Fibroblast of pulmonary artery (primary cell): ENCODE measurements around the gene BICDL2.
A peak's percentile ranks its signal among the peaks of the same experiment; 100 is the strongest.

Experiments used
- DNase-seq: peaks from one replicate; pipeline ENCODE4 v3.0.0-alpha.2; 2010; ENCODE audit warnings: low read depth
- H3K4me3 ChIP-seq: replicated peaks from 2 replicates; pipeline ENCODE4 v1.5.1; 2011; ENCODE audit warnings: low read depth, mild to moderate bottlenecking, control low read depth, low read length, moderate library complexity
- TF ChIP-seq, protein P1 (sequence below): IDR thresholded peaks from 2 replicates; pipeline ENCODE4 v1.5.1; 2011; ENCODE audit warnings: mild to moderate bottlenecking, control low read depth, low read length, inconsistent platforms; ENCODE audit errors: missing control alignments

Gene BICDL2

DNA sequence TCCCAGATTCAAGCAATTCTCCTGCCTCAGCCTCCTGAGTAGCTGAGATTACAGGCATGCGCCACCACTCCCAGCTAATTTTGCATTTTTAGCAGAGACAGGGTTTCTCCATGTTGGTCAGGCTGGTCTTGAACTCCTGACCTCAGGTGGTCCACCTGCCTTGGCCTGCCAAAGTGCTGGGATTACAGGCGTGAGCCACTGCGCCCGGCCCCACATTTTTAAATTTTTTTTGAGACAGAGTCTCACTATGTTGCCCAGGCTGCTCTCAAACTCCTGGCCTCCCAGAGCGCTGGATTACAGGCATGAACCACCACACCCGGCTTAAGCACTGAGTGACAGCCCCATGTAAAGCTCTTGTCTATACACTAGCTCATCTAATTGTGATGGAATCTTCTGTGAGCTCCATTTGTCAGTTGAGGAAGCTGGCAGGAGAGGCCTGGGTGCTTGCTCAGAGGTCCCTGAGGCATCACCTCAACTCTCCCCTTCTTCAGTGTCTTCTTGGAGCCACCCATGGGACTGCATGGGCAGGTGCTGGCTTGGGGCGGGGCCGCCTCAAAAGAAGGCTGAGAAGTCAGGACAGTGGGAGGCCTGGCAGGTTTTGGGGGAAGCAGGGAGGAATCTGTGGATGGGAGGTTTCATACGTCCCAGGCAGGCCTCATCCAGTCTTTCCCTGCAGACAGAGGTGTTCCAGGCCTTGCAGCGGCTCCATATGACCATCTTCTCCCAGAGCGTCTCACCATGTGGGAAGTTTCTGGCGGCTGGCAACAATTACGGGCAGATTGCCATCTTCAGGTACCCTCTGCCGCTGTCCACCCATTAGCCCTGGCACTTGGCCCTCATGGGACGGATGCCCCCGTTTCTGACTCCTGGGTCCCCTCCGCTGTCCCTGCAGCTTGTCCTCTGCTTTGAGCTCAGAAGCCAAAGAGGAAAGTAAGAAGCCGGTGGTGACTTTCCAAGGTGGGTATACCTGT is 11.4 kb downstream of the BICDL2 start:
- no peak overlapping the region for H3K4me3 ChIP-seq
- TF ChIP-seq, protein P1, sequence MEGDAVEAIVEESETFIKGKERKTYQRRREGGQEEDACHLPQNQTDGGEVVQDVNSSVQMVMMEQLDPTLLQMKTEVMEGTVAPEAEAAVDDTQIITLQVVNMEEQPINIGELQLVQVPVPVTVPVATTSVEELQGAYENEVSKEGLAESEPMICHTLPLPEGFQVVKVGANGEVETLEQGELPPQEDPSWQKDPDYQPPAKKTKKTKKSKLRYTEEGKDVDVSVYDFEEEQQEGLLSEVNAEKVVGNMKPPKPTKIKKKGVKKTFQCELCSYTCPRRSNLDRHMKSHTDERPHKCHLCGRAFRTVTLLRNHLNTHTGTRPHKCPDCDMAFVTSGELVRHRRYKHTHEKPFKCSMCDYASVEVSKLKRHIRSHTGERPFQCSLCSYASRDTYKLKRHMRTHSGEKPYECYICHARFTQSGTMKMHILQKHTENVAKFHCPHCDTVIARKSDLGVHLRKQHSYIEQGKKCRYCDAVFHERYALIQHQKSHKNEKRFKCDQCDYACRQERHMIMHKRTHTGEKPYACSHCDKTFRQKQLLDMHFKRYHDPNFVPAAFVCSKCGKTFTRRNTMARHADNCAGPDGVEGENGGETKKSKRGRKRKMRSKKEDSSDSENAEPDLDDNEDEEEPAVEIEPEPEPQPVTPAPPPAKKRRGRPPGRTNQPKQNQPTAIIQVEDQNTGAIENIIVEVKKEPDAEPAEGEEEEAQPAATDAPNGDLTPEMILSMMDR: no peak
- DNase-seq: no peak

DNA sequence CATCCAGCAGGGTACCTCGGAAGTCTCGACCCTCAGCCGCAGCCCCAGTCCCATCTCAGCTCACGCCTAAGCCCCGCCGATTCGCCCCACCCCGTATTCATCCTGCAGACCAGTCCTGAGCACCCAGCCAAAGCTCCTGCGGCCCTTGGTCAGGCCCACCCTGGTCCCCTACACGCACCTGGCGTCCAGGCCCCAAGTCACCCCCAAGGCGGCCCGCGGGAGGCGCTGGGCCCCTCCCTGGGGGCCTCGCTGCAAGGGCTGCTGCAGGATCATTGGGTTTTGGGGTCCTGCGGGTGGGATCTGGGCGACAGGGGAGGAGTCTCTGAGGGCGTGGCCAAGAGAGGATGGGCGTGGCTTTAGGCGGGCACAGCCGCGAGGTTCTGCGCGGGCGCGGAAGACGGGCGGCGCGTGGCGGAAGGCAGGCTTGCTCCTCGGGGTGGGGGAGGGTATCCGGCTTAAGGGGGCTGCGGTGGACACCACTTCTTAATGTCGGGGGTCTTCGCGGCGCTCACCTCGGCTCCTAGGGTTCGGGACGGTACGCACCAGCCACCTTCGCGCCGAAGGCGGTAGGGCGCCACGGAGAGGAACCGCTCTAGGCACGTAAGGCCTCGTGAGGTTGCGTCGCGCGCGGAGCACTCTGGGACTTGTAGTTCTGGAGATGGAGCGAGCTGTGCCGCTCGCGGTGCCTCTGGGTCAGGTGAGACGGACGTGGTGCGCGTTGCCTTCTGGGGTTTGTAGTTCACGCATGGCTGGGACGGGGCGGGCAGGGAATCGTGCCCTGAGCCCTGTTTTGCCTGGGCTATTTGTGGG is 12.9 kb downstream of the BICDL2 start, which contains the start of the genes HCFC1R1 and THOC6:
Gene HCFC1R1, minus strand, starts transcription at position 274 of the 810 bp plus-strand sequence. Its CDS starts 1 bp downstream, at position 273.
Gene THOC6, plus strand, starts transcription at position 367 of the 810 bp plus-strand sequence. Its CDS starts 292 bp downstream, at position 659.
- DNase-seq: peak; percentile 99
- peak within 1 kb of the TSS; percentile 80 for H3K4me3 ChIP-seq
- TF ChIP-seq, protein P1: no peak

DNA sequence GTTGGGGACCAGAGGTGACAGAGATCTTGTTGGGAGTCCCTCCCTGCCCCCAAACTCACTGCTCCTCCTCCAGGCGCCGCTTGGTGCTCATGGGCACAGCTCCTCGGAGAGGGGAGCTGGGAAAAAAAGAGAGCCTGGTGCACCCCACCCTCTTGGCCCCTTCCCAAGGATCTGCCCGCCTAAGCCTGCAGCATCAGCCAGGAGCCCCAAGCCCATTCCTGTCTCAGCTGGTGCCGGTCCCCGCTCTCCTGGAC is 13.4 kb downstream of the BICDL2 start:
- peak overlapping the region; percentile 80 for H3K4me3 ChIP-seq
- TF ChIP-seq, protein P1: no peak
- peak; percentile 44 for DNase-seq

DNA sequence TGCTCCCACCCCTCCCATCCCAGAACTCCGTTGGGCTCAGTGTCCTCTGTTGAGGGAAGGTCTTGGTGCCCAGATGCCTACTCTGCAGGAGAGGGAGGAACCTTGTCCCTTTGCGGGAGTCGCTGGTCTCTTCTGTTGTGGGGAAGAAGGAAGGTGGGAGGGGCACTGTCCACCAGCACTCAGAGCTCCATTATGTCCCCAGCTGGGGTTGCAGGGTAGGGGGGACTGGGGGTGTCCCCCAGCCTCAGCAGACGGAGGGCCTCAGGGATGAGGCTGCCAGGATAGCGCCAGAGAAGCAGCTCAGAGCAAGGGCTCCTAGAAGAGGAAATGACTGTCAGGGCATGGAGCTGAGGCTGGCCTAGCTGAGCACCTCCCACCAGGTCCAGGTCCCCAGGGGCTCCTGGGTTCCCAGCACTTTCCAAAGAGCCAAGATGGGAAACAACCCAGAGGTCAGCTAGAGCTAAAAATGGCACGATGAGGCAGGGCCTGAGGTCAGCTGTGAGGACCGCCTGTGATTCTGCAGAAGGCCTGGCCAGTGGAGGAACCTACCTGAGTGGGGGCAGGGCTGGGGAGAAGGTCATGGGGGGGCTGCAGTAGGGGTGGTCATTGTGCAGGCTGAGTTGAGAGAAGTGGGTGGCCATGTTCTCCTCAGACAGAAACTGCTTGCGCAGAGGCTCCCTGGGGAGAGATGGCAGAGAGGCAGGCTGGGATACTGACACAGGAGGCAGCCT is 13.9 kb downstream of the BICDL2 start:
- peak overlapping the region; percentile 80 for H3K4me3 ChIP-seq
- DNase-seq: peak; percentile 40

DNA sequence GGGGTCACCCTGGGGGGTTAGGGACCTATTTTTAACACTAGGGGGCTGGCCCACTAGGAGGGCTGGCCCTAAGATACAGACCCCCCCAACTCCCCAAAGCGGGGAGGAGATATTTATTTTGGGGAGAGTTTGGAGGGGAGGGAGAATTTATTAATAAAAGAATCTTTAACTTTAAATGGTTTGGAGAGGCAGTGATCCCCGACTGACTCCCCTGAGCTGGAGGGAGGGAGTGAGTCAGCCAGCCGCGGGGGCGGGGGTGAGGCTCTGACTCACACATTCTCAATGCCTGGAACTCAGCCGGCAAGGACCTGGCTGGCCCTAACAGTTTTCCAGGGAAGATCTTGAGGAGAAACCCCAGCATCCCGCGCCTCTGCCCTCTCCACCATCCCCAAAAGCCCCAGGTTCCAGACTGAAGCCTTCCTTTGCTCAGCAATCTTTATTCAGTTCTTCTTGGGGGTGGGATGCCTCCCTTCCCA is 14.5 kb downstream of the BICDL2 start:
- peak overlapping the region; percentile 80 for H3K4me3 ChIP-seq
- TF ChIP-seq, protein P1: no peak

More for the DNA sequence above, 13.9 kb downstream of the BICDL2 start:
- TF ChIP-seq, protein P1: no peak

DNA sequence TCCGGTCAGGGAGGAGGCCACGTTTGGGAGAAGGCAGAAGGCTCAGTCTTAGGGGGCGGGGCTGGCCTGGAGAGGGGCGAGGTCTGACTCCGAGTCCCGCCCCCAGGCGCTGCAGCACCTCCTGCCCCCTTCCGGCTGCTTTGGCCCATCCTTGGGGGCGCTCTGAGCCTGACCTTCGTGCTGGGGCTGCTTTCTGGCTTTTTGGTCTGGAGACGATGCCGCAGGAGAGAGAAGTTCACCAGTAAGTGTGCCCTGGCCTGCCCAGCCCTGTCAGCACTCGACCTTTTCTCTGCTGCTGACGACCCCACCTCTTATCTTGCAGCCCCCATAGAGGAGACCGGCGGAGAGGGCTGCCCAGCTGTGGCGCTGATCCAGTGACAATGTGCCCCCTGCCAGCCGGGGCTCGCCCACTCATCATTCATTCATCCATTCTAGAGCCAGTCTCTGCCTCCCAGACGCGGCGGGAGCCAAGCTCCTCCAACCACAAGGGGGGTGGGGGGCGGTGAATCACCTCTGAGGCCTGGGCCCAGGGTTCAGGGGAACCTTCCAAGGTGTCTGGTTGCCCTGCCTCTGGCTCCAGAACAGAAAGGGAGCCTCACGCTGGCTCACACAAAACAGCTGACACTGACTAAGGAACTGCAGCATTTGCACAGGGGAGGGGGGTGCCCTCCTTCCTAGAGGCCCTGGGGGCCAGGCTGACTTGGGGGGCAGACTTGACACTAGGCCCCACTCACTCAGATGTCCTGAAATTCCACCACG is 15.1 kb downstream of the BICDL2 start:
- peak; percentile 76 for DNase-seq
- peak overlapping the region; percentile 80 for H3K4me3 ChIP-seq
- TF ChIP-seq, protein P1: peak; percentile 20

More for the DNA sequence above, 14.5 kb downstream of the BICDL2 start:
- peak; percentile 95 for DNase-seq
